ENCODE results near the gene CD209. TPM values are rescaled to one million over a fixed set of nuclear protein-coding genes. Genes with fewer than 3 reads are reported as not detected.
"Not testable (repeated sequence)": the region's sequence is repeated elsewhere in the genome, so short reads cannot be mapped to it uniquely, and the experiment has no call there.

Gene CD209, protein sequence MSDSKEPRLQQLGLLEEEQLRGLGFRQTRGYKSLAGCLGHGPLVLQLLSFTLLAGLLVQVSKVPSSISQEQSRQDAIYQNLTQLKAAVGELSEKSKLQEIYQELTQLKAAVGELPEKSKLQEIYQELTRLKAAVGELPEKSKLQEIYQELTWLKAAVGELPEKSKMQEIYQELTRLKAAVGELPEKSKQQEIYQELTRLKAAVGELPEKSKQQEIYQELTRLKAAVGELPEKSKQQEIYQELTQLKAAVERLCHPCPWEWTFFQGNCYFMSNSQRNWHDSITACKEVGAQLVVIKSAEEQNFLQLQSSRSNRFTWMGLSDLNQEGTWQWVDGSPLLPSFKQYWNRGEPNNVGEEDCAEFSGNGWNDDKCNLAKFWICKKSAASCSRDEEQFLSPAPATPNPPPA
- total RNA-seq (under 1 TPM; 0.17 to 0.28 TPM), polyA plus RNA-seq (not detected)

DNA sequence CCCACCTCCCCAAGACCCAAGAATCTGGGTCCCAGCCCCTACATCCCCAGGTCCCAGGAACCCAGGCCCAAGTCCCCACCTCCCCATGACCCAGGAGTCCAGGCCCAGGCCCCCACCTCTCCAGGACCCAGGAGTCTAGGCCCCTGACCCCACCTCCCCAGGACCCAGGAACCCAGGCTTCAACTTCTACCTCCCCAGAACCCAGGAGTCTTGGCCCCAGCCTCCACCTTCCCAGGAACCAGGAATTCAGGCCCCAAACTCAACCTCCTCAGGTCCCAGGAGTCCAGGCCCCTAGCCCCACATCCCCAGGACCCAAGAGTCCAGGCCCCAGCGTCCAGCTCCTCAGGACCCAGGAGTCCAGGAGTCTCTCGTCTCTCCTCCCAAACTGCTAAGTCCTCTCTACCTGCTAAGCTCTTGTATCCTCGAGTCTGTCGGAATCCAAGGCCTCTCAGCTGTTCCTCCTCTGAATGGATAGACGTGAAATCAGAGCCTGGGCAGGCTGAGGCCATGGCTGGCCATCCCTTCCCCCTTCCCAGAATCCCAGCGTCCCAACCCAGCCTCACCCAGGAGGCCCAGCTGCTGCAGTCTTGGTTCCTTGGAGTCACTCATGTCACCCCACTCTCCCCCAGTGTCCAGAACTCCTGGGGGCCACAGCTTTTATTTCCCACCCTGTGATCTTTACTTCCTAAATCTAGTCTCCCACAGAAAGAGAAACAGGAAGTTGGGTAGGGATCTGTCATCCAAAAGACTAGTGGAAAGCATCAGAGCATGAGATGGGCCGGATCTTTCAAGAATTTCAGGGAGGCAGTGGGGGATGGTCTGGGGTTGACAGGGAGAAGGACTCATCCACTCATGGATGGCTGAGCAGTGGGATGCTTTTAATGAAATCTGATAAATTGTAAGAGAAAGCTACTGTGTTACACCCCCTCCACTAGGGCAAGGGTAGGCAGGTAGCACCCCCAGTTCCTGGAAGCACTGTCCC is at the start of gene CD209:
TSS of gene CD209 (minus strand) at position 632 of the 982 bp plus-strand sequence. CDS start at position 609, 23 bp downstream.
- Histone ChIP-seq H3K27ac (ENCODE audit: low read depth, low read length) (no peak within 1 kb of the TSS), H3K4me3 (ENCODE audit: low read length in 2 of 2) (no peak within 1 kb of the TSS), H3K36me3 (ENCODE audit: insufficient read depth, low read length) (no peaks in the 10 kb centered on the region), H3K27me3 (ENCODE audit: insufficient read depth, low read length) (no peaks in the 10 kb centered on the region), H3K9me3 (ENCODE audit: control insufficient read depth in 1 of 2, low read length in 2 of 2) (no peaks in the 10 kb centered on the region), H3K4me1 (ENCODE audit: insufficient read depth, low read length) (no peaks in the 10 kb centered on the region)
- Mint-ChIP-seq H3K4me1 (peaks cover 3 to 10% (median 7%) of the 10 kb centered on the region in 4 donors), H3K27me3 (peaks cover 2 to 12% of the 10 kb centered on the region in 2 donors), H3K27ac (peak within 1 kb of the TSS in 2 of 7 donors; percentile 51 to 81), H3K9me3 (peaks cover 0 to 2% (median 0%) of the 10 kb centered on the region in 8 donors), H3K36me3 (no peaks in the 10 kb centered on the region), H3K4me3 (no peak within 1 kb of the TSS)
- DNase-seq, result no peak
- ChIA-PET CTCF (ENCODE audit: partially characterized antibody) (interaction anchor here (1.1 kb wide), 1 partner anchor 105 kb away, joined by 3 read pairs; no protein-coding TSS in a partner anchor), POLR2A (ENCODE audit: partially characterized antibody) (no interaction called here)
- intact Hi-C loops (cut with micrococcal nuclease), result no loop called here

DNA sequence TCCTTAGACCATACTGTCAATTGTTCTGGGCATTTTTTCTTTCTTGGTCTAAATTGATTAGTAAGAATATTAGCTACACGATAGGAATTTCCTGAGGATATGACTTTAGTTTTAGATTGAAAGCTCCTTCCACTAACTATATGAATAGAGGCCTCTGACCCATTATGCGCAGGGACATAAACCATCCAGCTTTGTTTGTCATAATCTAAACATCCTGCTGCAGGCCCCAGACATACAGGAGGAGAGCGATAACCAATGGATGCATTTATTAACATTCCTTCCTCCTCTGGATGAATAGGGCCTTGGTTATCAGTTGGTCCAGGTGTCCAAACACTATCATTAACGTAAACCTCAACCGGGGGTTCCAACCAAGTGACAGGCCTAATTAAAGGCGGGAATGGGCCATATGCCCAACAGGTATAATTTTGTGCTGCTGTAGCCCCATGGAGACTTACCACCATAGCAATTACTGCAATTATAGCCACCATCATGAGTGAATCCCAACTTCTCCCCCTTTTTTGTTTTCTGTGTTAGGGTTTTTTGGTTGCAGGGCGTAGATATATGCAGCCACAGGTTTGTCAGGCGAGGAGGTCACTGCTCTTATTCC is 48.3 kb upstream of the CD209 start:
- POLR2A ChIA-PET (ENCODE audit: partially characterized antibody), result no interaction called here
- no peaks in the 10 kb centered on the region for H3K36me3 Mint-ChIP-seq
- H3K27me3 Mint-ChIP-seq, result peaks cover 2 to 15% of the 10 kb centered on the region in 2 donors
- Histone ChIP-seq H3K9me3 (ENCODE audit: control insufficient read depth in 1 of 2, low read length in 2 of 2) (no peaks in the 10 kb centered on the region), H3K27ac (ENCODE audit: low read depth, low read length) (no peak overlapping the region), H3K27me3 (ENCODE audit: insufficient read depth, low read length) (no peaks in the 10 kb centered on the region), H3K4me3 (ENCODE audit: low read length in 2 of 2) (no peak overlapping the region), H3K4me1 (ENCODE audit: insufficient read depth, low read length) (peaks cover 8% of the 10 kb centered on the region), H3K36me3 (ENCODE audit: insufficient read depth, low read length) (no peaks in the 10 kb centered on the region)
- CTCF ChIA-PET (ENCODE audit: partially characterized antibody), result interaction anchor here (1.2 to 8.8 kb wide), 4 partner anchors 115 to 228 kb away, joined by 4 to 109 read pairs (median 8); partner anchors contain the start of genes MCEMP1 and TRAPPC5
- peaks cover 0 to 8% (median 2%) of the 10 kb centered on the region in 8 donors for H3K9me3 Mint-ChIP-seq
- H3K4me1 Mint-ChIP-seq, result peaks cover 0 to 13% (median 2%) of the 10 kb centered on the region in 4 donors
- H3K4me3 Mint-ChIP-seq, result no peak overlapping the region
- no peak for DNase-seq
- H3K27ac Mint-ChIP-seq, result no peak overlapping the region
- intact Hi-C loops (cut with micrococcal nuclease), result no loop called here

DNA sequence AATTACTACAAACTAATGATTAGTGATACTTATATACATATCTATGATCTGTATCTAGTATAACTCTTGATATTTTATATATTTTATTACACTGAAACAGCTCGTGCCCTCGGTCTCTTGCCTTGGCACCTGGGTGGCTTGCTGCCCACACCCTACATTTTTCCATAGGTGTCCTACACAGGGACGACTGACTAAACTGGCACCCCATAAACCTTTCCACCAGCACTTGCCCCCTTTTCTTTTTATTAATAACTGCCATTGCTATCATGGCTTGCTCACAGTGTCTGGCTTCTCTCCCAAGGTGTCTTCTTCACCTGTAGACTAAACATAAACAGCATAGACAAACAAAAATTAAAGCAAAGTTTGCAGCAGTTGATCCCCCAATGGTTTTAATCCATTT is 46.2 kb upstream of the CD209 start:
- ChIA-PET POLR2A (ENCODE audit: partially characterized antibody) (no interaction called here), CTCF (ENCODE audit: partially characterized antibody) (no interaction called here)
- H3K27me3 ChIP-seq (ENCODE audit: insufficient read depth, low read length), result peaks cover 7% of the 10 kb centered on the region
- DNase-seq, result no peak
- peaks cover 10 to 11% of the 10 kb centered on the region in 2 donors for H3K27me3 Mint-ChIP-seq
- peaks cover 0 to 8% (median 2%) of the 10 kb centered on the region in 8 donors for H3K9me3 Mint-ChIP-seq
- intact Hi-C loops (cut with micrococcal nuclease), result no loop called here
- no peaks in the 10 kb centered on the region for H3K36me3 ChIP-seq (ENCODE audit: insufficient read depth, low read length)
- no peak overlapping the region for H3K4me3 Mint-ChIP-seq
- peaks cover 10% of the 10 kb centered on the region for H3K4me1 ChIP-seq (ENCODE audit: insufficient read depth, low read length)
- no peaks in the 10 kb centered on the region for H3K9me3 ChIP-seq (ENCODE audit: control insufficient read depth in 1 of 2, low read length in 2 of 2)
- no peak overlapping the region for H3K27ac ChIP-seq (ENCODE audit: low read depth, low read length)
- peaks cover 0 to 11% (median 7%) of the 10 kb centered on the region in 4 donors for H3K4me1 Mint-ChIP-seq
- H3K27ac Mint-ChIP-seq, result no peak overlapping the region
- no peak overlapping the region for H3K4me3 ChIP-seq (ENCODE audit: low read length in 2 of 2)
- H3K36me3 Mint-ChIP-seq, result no peaks in the 10 kb centered on the region

DNA sequence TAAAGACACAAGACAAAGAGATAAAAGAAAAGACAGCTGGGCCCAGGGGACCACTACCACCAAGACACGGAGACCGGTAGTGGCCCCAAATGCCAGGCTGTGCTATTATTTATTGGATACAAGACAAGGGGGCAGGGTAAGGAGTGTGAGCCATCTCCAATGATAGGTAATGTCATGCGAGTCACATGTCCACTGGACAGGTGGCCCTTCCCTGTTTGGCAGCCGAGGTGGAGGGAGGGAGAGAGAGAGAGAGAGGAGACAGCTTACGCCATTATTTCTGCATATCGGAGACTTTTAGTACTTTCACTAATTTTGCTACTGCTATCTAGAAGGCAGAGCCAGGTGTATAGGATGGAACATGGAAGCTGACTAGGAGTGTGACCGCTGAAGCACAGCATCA is 45.4 kb upstream of the CD209 start:
- H3K4me1 ChIP-seq (ENCODE audit: insufficient read depth, low read length); POLR2A ChIA-PET (ENCODE audit: partially characterized antibody); intact Hi-C loops (cut with micrococcal nuclease); H3K4me3 ChIP-seq (ENCODE audit: low read length in 2 of 2); H3K9me3 ChIP-seq (ENCODE audit: control insufficient read depth in 1 of 2, low read length in 2 of 2); H3K4me3 Mint-ChIP-seq; H3K27ac ChIP-seq (ENCODE audit: low read depth, low read length); H3K36me3 Mint-ChIP-seq; H3K36me3 ChIP-seq (ENCODE audit: insufficient read depth, low read length); H3K27me3 ChIP-seq (ENCODE audit: insufficient read depth, low read length); H3K9me3 Mint-ChIP-seq; DNase-seq: not testable (repeated sequence)
- H3K27me3 Mint-ChIP-seq, result peaks cover 10 to 11% of the 10 kb centered on the region in 2 donors
- H3K4me1 Mint-ChIP-seq, result peaks cover 0 to 11% (median 7%) of the 10 kb centered on the region in 4 donors
- H3K27ac Mint-ChIP-seq, result peak overlapping the region in 1 of 7 donors; percentile 44
- CTCF ChIA-PET (ENCODE audit: partially characterized antibody), result interaction anchor here (2.6 kb wide), 1 partner anchor 112 kb away, joined by 9 read pairs; the partner anchor contains the start of gene TRAPPC5

DNA sequence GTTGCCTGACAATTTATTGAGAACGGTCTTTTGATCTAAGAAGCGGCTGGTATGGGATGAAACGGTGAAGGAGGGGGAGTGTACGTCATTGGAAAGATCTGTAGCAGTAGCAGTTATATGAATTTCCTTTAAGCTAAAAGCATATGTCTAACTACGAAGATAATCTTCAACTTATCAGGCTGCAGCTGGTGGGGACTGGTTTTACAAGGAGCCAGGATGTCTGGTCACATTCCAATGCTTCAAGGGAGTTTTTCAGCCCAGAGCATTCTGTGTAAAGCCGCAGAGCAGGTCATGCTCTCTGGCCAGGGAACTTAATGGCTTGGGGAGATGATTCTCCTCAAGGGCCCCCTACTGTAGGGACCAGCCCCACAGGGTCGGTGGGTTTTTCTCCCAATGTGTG is 44.9 kb upstream of the CD209 start:
- POLR2A ChIA-PET (ENCODE audit: partially characterized antibody), result no interaction called here
- H3K4me3 ChIP-seq (ENCODE audit: low read length in 2 of 2), result no peak overlapping the region
- H3K27ac ChIP-seq (ENCODE audit: low read depth, low read length), result no peak overlapping the region
- H3K27ac Mint-ChIP-seq, result peak overlapping the region in 1 of 7 donors; percentile 17
- H3K9me3 ChIP-seq (ENCODE audit: control insufficient read depth in 1 of 2, low read length in 2 of 2), result no peaks in the 10 kb centered on the region
- H3K4me3 Mint-ChIP-seq, result no peak overlapping the region
- CTCF ChIA-PET (ENCODE audit: partially characterized antibody), result interaction anchor here (2.6 kb wide), 1 partner anchor 111 kb away, joined by 9 read pairs; the partner anchor contains the start of gene TRAPPC5
- peaks cover 0 to 8% (median 2%) of the 10 kb centered on the region in 8 donors for H3K9me3 Mint-ChIP-seq
- H3K36me3 ChIP-seq (ENCODE audit: insufficient read depth, low read length), result no peaks in the 10 kb centered on the region
- DNase-seq, result no peak
- H3K36me3 Mint-ChIP-seq, result no peaks in the 10 kb centered on the region
- H3K27me3 ChIP-seq (ENCODE audit: insufficient read depth, low read length), result peaks cover 11% of the 10 kb centered on the region
- peaks cover 10 to 13% of the 10 kb centered on the region in 2 donors for H3K27me3 Mint-ChIP-seq
- intact Hi-C loops (cut with micrococcal nuclease), result no loop called here
- H3K4me1 Mint-ChIP-seq, result peaks cover 0 to 13% (median 8%) of the 10 kb centered on the region in 4 donors
- H3K4me1 ChIP-seq (ENCODE audit: insufficient read depth, low read length), result peaks cover 10% of the 10 kb centered on the region

DNA sequence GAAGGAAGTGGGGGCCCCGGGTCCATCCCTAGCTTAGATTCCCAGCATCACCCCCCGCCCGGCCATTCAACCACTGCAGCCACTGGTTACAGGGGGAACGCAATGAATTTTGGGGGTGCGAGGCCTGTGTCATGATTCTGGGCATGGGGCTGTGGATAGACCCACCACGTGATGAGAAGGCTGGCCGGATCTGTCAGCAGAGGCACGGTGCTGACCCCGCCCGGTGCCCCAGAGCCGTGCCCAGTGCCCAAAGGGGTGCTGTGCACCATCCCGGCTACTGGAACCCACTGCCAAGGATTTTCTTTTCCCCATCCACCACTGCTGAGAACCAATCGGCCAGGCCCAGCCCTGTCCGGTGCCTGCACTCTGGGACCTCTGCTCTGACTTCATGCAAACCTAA is 43.1 kb upstream of the CD209 start:
- Mint-ChIP-seq H3K27ac (no peak overlapping the region), H3K27me3 (peaks cover 13 to 16% of the 10 kb centered on the region in 2 donors), H3K4me1 (peaks cover 0 to 16% (median 8%) of the 10 kb centered on the region in 4 donors), H3K36me3 (no peaks in the 10 kb centered on the region), H3K4me3 (peak overlapping the region in 1 of 8 donors; percentile 51), H3K9me3 (peaks cover 0 to 11% (median 3%) of the 10 kb centered on the region in 8 donors)
- ChIA-PET POLR2A (ENCODE audit: partially characterized antibody) (no interaction called here), CTCF (ENCODE audit: partially characterized antibody) (interaction anchor here (1.3 to 2.6 kb wide), 2 partner anchors 9 to 109 kb away, joined by 5 to 9 read pairs; partner anchors contain the start of gene TRAPPC5)
- Histone ChIP-seq H3K27ac (ENCODE audit: low read depth, low read length) (no peak overlapping the region), H3K9me3 (ENCODE audit: control insufficient read depth in 1 of 2, low read length in 2 of 2) (no peaks in the 10 kb centered on the region), H3K27me3 (ENCODE audit: insufficient read depth, low read length) (peaks cover 11% of the 10 kb centered on the region), H3K4me3 (ENCODE audit: low read length in 2 of 2) (no peak overlapping the region), H3K4me1 (ENCODE audit: insufficient read depth, low read length) (peaks cover 10% of the 10 kb centered on the region), H3K36me3 (ENCODE audit: insufficient read depth, low read length) (no peaks in the 10 kb centered on the region)
- no peak for DNase-seq
- intact Hi-C loops (cut with micrococcal nuclease), result no loop called here
